ENCODE measurements around the gene CORO2B.

Gene CORO2B

DNA sequence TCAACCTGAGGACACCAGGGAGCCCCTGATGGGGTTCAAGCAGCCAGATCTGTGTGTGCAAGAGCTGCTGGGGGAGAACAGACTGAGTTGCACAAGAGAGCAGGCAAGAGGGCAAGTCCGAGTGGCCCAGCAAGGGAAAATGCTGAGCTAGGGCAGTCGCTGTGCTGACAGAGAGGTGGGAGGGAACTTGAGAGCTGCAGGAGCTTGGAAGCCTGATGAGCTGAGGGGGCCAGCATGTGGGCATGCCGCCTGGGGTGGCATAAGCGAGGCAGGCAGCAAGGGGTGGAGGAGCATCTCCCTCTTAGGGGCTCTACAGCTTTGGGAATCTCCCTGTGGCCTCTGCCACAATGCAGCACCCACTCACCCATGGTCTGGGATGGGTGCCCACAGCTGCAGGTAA, 4.7 kb upstream of the CORO2B start:
- no peak for DNase-seq (ENCODE audit: low read depth in 2 of 2, low spot score in 1 of 2)

DNA sequence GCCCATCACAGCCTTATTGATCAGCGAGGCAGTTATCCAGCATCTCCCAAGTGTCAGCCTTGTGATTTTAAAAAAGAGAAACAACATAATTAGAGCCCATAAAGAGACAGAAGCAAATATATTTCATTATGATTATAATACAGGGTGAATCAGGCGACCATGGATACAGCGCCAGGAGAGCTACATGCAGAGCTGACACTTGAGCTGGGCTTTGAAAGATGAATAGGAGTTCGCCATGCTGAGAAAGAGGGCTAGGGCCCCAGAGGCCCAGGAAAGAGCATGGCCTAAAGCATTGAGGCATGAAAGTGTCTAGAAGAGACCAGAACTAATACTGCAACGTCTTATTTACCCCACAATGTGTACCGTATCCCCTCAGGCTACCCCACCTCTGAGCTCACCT, 4.2 kb upstream of the CORO2B start:
- no peak for DNase-seq (ENCODE audit: low read depth in 2 of 2, low spot score in 1 of 2)

GRCh38 chr15:68576235-68576892, 2.4 kb upstream of the CORO2B start:
- no peak for DNase-seq (ENCODE audit: low read depth in 2 of 2, low spot score in 1 of 2)

- no peak for DNase-seq (ENCODE audit: low read depth in 2 of 2, low spot score in 1 of 2)
Observed at GRCh38 chr15:68578175-68578979, 416 bp upstream of the CORO2B start.

DNA sequence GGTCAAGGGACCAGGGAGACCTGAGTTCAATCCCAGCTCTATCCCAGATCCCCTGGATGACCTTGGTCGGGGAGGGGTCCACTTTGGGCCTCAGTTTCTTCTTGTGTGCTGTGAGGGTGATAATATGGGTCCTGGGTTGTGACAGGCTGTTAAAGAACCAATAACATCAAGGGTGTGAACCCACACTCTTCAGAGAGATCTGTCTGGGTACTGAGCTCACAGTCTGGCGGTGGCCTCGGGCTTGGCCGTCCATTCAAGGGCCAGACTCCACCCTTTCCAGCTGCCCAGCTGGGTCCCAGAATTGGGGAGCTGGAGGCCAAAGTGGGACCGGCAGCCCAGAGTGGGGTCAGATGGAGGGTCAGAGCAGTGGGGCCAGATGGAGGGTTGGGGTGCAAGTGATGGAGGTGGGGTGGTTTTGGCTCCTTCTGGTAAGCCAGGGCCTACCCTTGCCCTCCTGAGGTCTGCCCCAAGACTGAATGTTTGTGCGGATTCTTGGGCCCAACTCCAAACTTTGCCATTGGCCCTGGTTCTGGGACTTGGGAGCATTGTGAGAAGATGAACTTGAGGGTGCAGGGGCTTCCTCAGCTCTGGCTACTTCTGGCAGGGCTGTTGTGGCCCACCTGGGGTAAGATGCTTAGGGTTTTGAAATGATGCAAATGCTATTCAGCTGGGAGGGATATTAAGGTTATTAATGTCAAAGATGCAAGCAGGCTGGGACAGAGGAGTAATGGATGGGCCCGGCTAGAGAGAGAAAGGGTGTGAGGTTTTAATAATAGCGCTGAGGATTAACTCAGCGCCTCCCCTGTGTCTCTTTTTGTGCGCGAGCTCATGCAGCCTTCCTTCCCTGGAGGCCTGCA, 1.5 kb downstream of the CORO2B start:
- DNase-seq (ENCODE audit: low read depth in 2 of 2, low spot score in 1 of 2) = no peak

GRCh38 chr15:68580883-68581155, 2.0 kb downstream of the CORO2B start:
- no peak for DNase-seq (ENCODE audit: low read depth in 2 of 2, low spot score in 1 of 2)

DNA sequence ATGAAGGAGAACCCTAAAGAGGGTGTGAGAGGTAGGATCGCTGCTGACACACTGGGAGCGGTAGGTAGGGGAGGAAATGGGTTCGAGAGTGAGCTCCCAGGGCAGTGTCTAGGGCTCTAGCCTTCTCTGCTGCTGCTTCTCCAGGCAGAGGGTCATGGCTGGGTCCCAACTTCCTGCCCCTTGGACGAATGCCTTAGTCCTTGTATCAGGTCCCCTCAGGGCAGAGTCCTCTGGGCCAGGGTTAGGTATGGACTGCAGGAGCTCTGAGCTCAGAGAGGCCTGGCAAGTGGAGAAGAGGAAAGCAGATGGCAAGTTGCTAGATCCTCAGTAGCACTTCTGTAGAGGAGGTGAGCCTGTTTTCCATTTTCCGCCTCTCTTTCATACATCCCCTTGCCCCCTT, 2.9 kb downstream of the CORO2B start:
- DNase-seq (ENCODE audit: low read depth in 2 of 2, low spot score in 1 of 2) = no peak

GRCh38 chr15:68582236-68582635, 3.4 kb downstream of the CORO2B start:
- no peak for DNase-seq (ENCODE audit: low read depth in 2 of 2, low spot score in 1 of 2)

DNA sequence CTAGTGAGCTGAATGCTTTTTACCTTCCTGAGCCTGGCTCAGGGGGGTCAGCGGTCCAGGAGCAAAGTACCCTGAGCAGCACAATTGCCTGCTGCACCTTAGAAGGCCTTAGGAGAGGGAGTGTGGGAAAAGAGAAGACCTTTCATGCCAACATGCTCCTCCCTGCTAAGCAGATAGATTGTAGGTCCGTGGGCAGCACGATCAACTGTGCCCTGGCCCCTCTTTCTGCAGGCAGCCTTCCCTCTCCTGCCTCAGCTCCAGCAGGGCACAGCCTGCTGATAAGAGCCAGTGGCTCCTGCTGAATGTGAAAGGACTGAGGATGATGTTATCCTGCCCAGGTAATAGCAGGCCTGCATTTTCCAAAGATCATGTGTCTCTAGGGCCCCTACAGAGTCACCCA, 4.1 kb downstream of the CORO2B start:
- DNase-seq (ENCODE audit: low read depth in 2 of 2, low spot score in 1 of 2) = no peak

DNA sequence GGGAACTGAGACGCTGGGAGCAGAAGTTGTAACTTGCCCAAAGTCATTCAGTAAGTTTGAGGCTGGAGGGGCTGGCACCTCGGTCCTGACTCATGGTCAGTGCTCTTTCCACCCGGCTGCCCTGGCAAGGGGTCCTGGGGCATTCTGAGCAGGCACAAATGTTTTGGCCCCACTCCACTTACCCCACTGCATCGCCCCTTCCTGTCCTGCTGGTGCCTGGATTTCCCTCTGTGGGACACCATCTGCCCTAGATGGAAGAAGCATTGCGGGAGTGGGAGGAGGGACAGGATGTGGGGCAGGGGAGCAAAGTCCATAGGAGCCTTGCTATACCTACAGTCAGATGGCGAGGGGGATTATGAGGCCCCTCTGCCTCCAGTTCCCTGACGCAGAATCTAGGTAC, 4.5 kb downstream of the CORO2B start:
- no peak for DNase-seq (ENCODE audit: low read depth in 2 of 2, low spot score in 1 of 2)

GRCh38 chr15:68583936-68584755, 5.4 kb downstream of the CORO2B start:
- DNase-seq (ENCODE audit: low read depth in 2 of 2, low spot score in 1 of 2) = no peak

DNA sequence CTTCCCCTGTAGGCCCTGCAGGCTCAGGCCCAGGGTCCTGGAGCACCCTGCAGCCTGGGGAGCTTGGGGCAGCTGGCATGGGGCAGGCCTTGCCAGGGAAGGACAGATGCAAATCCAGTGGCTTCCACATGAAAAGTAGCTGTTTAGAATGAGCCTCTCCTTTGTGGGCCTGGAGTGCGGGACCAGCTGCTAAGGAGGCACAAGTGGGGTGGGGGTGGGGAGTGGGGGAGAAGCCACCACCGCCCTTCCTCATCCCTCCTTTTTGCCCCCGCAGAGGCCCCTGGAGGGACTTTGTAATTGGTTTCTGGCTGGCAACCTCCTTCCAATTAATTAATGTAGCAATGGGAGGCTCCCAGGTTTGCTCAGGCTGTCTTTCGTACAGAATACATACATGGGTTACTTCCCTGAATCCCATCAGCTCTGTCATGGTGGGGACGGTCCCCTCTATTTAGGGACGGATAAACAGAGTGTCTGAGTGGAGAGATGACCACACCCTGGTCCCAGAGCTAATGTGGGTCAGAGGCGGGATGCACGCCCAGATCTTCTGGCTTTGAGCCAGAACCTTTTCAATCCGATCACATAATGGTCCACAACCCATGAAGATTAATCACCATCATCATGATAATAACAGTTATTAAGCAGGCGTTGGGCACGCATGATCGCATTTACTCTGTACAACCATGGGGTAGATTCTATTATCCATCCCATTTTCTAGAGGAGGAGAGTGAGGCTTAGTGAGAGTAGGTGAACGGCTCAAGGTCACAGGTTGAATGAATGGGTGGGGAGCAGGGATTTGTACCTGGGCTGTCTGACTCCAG, 6.2 kb downstream of the CORO2B start:
- no peak for DNase-seq (ENCODE audit: low read depth in 2 of 2, low spot score in 1 of 2)

DNA sequence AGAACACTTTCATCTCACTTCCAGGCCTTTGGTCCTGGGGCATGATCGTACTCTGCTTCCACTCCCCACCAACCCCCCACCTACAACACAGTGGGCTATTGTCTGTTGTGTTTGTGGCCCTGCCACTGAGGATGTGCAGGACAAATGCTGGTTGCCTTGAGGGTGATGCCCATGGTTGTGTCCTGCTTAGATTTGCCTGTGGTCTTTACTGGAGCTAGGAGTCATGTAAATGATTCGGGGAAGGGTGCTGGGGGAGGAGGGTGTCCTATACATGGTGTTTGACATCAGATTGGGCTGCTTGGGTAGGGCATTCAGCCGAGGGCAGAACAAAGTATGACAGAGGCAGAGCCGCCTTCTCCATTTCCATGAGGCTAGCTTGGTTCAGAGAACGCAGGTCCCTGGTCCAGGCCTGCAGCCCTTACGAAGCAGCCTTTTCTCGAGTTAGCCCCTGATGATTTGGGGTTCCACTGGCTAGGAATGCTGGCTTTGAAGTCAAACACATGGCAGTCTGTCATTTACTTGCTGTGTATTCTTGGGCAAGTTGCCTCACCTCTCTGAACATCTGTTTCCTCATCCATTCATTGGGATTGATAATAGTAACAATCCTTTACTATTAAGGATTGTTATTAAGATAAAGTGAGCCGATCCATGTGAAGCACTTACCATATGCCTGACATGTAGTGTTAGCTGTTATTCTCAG, 6.9 kb downstream of the CORO2B start:
- no peak for DNase-seq (ENCODE audit: low read depth in 2 of 2, low spot score in 1 of 2)

DNA sequence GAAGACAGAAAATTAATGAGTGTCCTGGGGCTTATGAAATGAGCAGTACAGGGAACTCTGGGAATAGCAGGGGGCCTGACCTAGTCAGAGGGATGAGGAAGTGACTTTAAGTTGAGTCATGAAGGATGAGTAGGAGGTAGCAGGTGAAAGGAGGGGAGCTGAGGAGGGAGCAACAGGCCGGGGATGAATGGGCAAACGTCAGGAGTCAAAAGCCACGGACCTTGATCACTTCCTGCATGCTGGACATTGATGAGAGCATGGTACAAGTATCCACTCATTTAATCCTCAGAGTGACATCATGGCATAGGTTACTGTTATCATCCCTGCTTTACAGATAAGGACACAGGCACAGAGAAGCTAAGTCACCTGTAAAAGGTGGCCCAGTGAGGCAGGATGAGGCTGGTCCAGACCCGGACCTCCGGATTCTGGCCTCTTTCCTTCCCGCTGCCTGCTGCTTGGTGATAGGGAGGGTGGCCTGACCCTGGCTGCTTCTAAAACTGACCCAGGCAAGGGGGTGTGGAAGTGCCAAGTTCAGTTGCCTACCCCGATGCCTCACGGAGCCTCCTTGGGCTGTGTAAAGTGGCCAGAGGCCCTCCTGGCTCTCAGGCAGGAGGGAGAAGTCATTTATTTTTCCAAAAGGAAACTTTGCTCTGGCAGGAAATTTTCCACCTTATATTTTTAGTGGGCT, 7.6 kb downstream of the CORO2B start:
- DNase-seq (ENCODE audit: low read depth in 2 of 2, low spot score in 1 of 2) = no peak

DNA sequence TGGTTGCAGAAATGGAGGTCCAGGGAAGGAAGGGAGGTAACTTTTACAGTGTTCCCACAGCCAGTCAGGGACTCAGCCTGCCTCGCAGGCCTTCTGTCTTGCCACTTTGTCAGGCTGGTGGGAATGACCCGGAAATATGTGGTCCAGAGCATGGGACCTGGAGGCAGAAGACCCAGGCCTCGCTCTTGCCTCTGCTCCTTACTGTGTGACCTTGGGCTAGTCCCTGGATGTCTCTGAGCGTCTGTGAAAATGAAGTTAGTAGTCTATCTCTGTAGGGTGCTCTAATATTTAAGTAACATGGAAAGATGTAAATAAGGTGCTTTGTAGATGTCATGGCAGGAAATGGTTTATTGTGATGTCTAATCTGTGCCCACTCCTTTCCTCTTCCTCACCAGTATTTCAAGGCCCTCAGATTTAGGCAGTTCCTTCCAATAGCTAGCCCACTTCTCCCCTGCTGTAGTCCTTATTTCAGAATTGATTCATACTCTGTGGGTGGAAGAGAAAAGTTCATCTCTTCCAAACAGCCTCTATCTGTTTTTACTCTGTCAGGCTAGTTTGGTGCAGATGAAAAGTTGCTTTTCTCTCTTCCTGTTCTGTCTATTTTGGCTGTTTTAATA, 9.1 kb downstream of the CORO2B start:
- DNase-seq (ENCODE audit: low read depth in 2 of 2, low spot score in 1 of 2) = no peak

DNA sequence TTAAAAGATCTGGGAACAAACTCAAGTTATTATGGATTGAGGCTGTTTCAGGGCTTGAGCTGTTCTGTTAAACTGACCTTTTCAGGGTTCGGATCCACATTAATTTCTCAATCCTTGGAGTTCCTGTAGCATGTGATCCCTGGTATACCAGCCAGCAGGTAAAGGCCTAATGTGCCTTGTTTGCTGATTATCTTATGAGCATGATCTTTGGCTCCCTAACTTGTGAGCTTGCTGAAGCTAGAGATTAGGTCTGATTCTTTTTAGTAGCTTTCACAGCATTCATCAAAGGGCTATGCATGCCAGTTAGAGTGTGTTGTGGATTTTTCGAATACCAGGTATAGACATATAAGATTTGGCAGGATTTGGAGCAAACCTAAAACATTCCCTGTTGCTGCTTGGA, 10.3 kb downstream of the CORO2B start:
- DNase-seq (ENCODE audit: low read depth in 2 of 2, low spot score in 1 of 2) = no peak

- DNase-seq (ENCODE audit: low read depth in 2 of 2, low spot score in 1 of 2) = no peak
Observed at GRCh38 chr15:68589783-68590710, 11.3 kb downstream of the CORO2B start.

Data from stimulated activated CD8-positive, alpha-beta memory T cell treated with anti-CD3 and anti-CD28 coated beads, Interleukin-4, amount 100 ng/mL, for 1 hour (primary cell).